HepG2 (cell line): Measurements from ENCODE around the gene RABEPK. TPM values are rescaled to one million over a fixed set of nuclear protein-coding genes. Genes with fewer than 3 reads are reported as not detected.

Experiments
- AGO1 ChIP-seq: fragments of 200-400 bp; formaldehyde crosslinking; IDR thresholded peaks from 2 replicates; pipeline ENCODE4 v1.6.1; 2017; ENCODE audit warnings: mild to moderate bottlenecking, low read depth, low read length, moderate library complexity; ENCODE audit not compliant: poor library complexity, severe bottlenecking
- GATAD2A ChIP-seq: IDR thresholded peaks from 2 replicates; pipeline ENCODE4 v1.6.1; 2016
- HDAC1 ChIP-seq: sonication (generic); formaldehyde crosslinking; IDR thresholded peaks from 2 replicates; pipeline ENCODE4 v1.5.1; 2020; ENCODE audit warnings: mild to moderate bottlenecking, missing genetic modification reagents
- NFATC3 ChIP-seq: sonication (generic); formaldehyde crosslinking; IDR thresholded peaks from 2 replicates; pipeline ENCODE4 v1.5.1; 2020; ENCODE audit warnings: mild to moderate bottlenecking, missing genetic modification reagents
- RERE ChIP-seq: IDR thresholded peaks from 2 replicates; pipeline ENCODE4 v1.6.1; 2016; ENCODE audit warnings: low read depth, missing genetic modification reagents, missing compliant biosample characterization
- SMYD3 ChIP-seq: sonication (generic); formaldehyde crosslinking; IDR thresholded peaks from 2 replicates; pipeline ENCODE4 v1.8.1; 2023; ENCODE audit warnings: mild to moderate bottlenecking, missing genetic modification reagents
- TCF7L2 ChIP-seq: IDR thresholded peaks from 2 replicates; pipeline ENCODE4 v1.6.1; 2011; ENCODE audit warnings: mild to moderate bottlenecking, low read depth, low read length, moderate library complexity
- ZHX1 ChIP-seq: sonication (generic); formaldehyde crosslinking; IDR thresholded peaks from 2 replicates; pipeline ENCODE4 v1.8.1; 2022; ENCODE audit warnings: low read depth, mild to moderate bottlenecking, missing genetic modification reagents
- ZNF33B ChIP-seq: sonication (generic); formaldehyde crosslinking; IDR thresholded peaks from 2 replicates; pipeline ENCODE4 v1.5.1; 2020; ENCODE audit warnings: mild to moderate bottlenecking, missing genetic modification reagents
- ZNF354B ChIP-seq: sonication (generic); formaldehyde crosslinking; IDR thresholded peaks from 2 replicates; pipeline ENCODE4 v1.8.0; 2022; ENCODE audit warnings: mild to moderate bottlenecking, missing genetic modification reagents
- ZNF674 ChIP-seq: sonication (generic); formaldehyde crosslinking; IDR thresholded peaks from 2 replicates; pipeline ENCODE4 v1.5.0; 2020; ENCODE audit warnings: low read depth, mild to moderate bottlenecking, missing genetic modification reagents
- polyA plus RNA-seq, 8 experiments: library from polyadenylated mRNA; depleted of rRNA in 3 of 8; stranded (reverse) in 7 of 8; unstranded in 1 of 8; fragments of >200 nt; fragmentation: Illumina TruSeq in 4 of 8; extraction: Trizol in 4 of 8; gene quantifications; 2 replicates each; pipeline versions ENCODE4 v1.2.1 to v1.2.3, GENCODE V29; 2011 to 2016; ENCODE audit warnings: low read depth in 4 of 8, missing spikeins in 1 of 8, mixed read lengths in 1 of 8; ENCODE audit not compliant: insufficient read depth in 1 of 8
- total RNA-seq, 5 experiments: library from RNA; depleted of rRNA; stranded (reverse); fragments of >200 nt; fragmentation: Illumina TruSeq; extraction: Trizol; gene quantifications; 2 replicates each; pipeline ENCODE4 v1.2.3, GENCODE V29; 2016; ENCODE audit warnings: low read depth in 1 of 5
- TF ChIP-seq, protein P1 (sequence below): sonication (generic); formaldehyde crosslinking; IDR thresholded peaks from 2 replicates; pipeline ENCODE4 v1.4.0; 2020; ENCODE audit warnings: missing genetic modification reagents
- TF ChIP-seq, protein P2 (sequence below): sonication (generic); formaldehyde crosslinking; IDR thresholded peaks from 2 replicates; pipeline ENCODE4 v1.5.0; 2020; ENCODE audit warnings: missing genetic modification reagents
- TF ChIP-seq, protein P3 (sequence below): sonication (generic); formaldehyde crosslinking; IDR thresholded peaks from 2 replicates; pipeline ENCODE4 v1.4.0; 2020; ENCODE audit warnings: mild to moderate bottlenecking, missing genetic modification reagents, borderline replicate concordance

RABEPK gene
- total and polyA plus RNA-seq, 2 of the 13 experiments (the other 11 are each of a cell fraction or from before 2014, with no cell fraction given), result 75.5 to 90.0 TPM

DNA sequence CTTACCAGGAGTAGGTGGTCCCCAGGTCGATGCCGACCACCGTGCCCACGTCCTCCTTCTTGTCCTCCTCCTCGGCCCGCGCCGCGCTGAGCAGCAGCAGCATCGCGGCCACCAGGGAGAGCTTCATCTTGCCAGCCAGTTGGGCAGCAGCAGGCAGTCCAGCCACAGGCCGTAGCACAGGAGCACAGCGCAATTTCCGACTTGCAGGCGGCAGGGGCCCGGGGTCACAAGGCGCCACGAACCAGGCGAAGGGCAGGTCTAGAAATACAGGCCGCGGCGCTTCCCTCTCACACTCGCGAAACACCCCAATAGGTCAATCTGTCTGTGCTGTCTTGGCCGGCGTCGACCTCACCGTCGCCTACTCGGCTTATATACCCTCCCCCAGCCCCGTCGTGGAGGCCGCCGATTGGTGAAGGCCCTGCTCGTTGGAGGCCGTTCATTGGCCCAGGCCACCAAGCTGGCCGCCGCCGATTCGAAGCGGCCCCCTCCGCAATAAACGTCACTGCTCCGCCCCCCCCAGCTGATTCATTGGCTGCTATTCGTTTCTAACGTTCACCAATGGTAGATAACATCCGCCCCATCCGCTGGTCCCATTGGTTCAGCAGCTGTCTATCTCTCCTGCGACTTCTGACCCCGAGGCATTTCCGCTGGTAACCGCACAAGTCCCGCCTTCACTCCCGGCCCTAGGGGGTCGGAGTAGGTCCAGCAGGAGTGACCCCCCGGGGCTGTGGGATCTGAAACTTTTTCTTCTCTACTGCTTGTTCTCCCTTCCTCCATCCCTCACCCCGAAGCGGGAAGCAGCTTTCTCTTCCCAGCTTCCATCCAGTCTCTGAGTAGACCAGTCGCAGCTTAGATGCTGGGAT is 40.9 kb downstream of the RABEPK start, which contains the start of gene HSPA5 (continued):
- TF ChIP-seq HDAC1 (CRISPR knock-in tag), result peak; percentile 84; the same call in 1 of the 2 replicates
- TF ChIP-seq, protein P1, sequence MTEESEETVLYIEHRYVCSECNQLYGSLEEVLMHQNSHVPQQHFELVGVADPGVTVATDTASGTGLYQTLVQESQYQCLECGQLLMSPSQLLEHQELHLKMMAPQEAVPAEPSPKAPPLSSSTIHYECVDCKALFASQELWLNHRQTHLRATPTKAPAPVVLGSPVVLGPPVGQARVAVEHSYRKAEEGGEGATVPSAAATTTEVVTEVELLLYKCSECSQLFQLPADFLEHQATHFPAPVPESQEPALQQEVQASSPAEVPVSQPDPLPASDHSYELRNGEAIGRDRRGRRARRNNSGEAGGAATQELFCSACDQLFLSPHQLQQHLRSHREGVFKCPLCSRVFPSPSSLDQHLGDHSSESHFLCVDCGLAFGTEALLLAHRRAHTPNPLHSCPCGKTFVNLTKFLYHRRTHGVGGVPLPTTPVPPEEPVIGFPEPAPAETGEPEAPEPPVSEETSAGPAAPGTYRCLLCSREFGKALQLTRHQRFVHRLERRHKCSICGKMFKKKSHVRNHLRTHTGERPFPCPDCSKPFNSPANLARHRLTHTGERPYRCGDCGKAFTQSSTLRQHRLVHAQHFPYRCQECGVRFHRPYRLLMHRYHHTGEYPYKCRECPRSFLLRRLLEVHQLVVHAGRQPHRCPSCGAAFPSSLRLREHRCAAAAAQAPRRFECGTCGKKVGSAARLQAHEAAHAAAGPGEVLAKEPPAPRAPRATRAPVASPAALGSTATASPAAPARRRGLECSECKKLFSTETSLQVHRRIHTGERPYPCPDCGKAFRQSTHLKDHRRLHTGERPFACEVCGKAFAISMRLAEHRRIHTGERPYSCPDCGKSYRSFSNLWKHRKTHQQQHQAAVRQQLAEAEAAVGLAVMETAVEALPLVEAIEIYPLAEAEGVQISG (CRISPR knock-in tag), result peak; percentile 61; the same call in 1 of the 2 replicates
- TF ChIP-seq, protein P2, sequence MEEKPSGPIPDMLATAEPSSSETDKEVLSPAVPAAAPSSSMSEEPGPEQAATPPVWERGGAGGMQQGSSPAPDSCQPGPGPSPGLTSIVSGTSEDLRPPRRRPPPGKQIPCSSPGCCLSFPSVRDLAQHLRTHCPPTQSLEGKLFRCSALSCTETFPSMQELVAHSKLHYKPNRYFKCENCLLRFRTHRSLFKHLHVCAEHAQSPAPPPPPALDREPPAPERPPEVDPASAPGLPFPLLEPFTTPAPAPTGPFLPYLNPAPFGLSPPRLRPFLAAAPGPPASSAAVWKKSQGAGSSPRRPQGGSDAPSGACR (CRISPR knock-in tag), result peak; percentile 86; the same call in 1 of the 2 replicates
- TF ChIP-seq ZNF674 (CRISPR knock-in tag), result no peak
- TF ChIP-seq, protein P3, sequence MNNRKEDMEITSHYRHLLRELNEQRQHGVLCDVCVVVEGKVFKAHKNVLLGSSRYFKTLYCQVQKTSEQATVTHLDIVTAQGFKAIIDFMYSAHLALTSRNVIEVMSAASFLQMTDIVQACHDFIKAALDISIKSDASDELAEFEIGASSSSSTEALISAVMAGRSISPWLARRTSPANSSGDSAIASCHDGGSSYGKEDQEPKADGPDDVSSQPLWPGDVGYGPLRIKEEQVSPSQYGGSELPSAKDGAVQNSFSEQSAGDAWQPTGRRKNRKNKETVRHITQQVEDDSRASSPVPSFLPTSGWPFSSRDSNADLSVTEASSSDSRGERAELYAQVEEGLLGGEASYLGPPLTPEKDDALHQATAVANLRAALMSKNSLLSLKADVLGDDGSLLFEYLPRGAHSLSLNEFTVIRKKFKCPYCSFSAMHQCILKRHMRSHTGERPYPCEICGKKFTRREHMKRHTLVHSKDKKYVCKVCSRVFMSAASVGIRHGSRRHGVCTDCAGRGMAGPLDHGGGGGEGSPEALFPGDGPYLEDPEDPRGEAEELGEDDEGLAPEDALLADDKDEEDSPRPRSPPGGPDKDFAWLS (CRISPR knock-in tag), result no peak
- TF ChIP-seq ZNF354B (CRISPR knock-in tag), result 0 out of 2 replicates have a peak, but pooled peaks have one; percentile 81
- peak; percentile 83; the same call in 1 of the 2 replicates for TF ChIP-seq ZHX1 (CRISPR knock-in tag)
- TF ChIP-seq NFATC3 (CRISPR knock-in tag), result no peak; the same call in 1 of the 2 replicates
- TF ChIP-seq SMYD3, result no peak
- no peak for TF ChIP-seq TCF7L2
- TF ChIP-seq AGO1, result no peak
- 0 out of 2 replicates have a peak, but pooled peaks have one; percentile 58 for TF ChIP-seq ZNF33B
- peak; percentile 16; the same call in 1 of the 2 replicates for TF ChIP-seq RERE
- TF ChIP-seq GATAD2A, result peak; percentile 23; the same call in 1 of the 2 replicates
